GM21723 (cell line): Measurements from ENCODE around the gene SETD3.

Experiments used
- ATAC-seq: cut with Tn5 transposase; IDR thresholded peaks from one replicate; pipeline ENCODE4 v1.9.1; 2021; ENCODE audit warnings: mild to moderate bottlenecking, moderate library complexity; ENCODE audit not compliant: unreplicated experiment

The SETD3 gene

GRCh38 chr14:99401211-99401610 is 79.4 kb downstream of the SETD3 start:
- no peak for ATAC-seq

- no peak for ATAC-seq
These were observed 83.0 kb downstream of the SETD3 start for GRCh38 chr14:99397698-99398097.

DNA sequence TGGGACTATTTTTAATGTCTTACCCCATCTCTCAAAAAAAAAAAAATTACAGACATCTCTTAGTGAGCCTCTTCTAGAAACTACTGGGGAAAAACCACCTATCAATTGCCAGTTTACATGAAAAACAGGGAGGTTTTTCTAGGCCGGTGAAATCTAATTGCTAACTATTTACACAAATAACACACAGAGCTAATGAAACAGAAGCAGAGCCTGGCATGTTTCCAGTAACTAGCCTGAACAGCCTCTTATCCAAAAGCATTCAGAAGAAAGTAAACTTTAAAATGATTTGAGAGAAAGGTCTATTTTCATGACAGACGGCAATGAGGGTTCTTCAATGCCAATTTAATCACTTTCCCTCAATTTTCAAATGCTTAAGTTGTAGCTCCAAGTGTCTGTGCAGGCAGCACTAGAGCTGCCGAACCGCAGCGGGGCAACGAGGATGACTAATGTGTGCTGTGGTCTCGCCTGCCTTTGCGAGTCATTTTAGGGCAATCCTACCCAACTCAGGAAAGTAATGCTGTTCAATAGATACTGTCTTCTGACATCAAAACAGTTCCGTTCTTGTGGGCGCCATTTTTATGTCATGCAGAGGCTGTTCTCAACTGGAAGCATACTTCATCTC is 84.6 kb downstream of the SETD3 start:
- no peak for ATAC-seq

DNA sequence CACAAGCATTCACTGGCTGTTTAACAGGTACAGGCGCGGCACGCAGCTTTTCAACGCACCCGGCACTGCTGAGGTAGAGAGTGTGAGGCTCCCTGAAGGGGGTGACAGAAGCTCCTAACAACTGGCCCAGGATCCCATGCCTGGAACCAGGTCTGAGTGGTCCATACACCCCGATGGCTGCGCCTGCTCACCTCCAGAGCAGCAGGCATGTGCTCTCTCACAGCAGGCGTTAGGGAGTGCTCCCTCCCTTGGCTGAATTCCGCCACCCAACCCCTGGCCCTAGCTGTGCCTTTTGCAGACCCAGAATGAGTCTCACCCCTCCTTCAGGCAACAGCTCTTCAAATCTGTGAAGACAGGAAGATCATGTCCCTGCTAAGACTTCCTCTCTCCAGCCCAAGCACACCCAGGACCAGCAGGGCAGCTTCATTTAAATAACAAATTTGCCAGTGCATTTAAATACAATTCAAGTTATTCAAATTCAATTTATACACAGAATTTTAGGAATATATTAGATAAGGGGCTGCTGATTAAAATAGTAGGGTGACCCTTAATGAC is 86.0 kb downstream of the SETD3 start:
- no peak for ATAC-seq

DNA sequence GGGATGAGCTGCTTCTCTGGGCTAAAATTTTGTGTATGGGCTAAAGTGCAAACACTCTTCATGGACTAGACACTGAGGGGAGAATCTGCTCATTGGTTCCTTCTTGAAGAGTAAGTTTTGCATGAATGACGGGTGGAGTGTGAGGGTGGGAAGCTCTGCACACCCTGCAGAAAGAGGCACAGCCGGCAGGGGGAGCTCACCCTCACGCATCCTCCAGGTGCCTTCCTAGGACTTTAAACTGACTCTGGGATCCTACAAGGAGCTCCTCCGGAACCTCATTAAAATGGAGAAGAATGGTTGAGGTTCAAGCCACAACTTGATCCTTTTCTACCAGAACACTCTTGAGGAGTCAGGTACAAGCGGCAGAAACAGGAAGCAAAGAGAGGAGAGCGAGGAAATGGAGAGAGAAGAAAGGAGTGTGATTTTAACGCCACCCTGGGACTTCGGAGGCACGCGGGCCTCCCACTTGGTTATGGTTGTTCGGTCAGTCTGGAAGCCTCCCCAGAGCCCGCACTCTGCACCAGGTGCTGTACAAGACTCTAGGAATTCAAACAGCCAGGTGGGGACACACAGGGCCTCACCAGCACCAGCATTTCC is 87.5 kb downstream of the SETD3 start:
- peak; percentile 54 for ATAC-seq

DNA sequence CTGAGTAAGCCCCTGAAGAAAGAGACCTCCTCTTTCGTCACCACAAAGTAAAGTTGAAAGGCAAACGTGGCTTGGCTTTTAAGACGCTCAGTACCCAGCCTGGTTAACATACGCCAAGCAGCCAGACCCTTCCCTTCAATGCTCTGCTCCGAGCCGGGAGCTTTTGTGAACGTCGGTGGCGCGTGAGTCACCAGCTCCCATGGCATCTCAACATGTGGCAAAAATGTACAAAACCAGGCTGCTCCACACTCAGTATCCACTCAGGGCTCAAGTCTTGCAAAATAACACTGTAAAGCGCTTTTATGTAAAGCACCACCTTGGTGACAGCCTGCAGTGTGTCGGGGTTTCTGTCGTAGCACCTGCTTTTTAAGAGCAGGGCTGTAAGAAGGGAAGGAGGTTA is 89.0 kb downstream of the SETD3 start:
- ATAC-seq, result no peak

DNA sequence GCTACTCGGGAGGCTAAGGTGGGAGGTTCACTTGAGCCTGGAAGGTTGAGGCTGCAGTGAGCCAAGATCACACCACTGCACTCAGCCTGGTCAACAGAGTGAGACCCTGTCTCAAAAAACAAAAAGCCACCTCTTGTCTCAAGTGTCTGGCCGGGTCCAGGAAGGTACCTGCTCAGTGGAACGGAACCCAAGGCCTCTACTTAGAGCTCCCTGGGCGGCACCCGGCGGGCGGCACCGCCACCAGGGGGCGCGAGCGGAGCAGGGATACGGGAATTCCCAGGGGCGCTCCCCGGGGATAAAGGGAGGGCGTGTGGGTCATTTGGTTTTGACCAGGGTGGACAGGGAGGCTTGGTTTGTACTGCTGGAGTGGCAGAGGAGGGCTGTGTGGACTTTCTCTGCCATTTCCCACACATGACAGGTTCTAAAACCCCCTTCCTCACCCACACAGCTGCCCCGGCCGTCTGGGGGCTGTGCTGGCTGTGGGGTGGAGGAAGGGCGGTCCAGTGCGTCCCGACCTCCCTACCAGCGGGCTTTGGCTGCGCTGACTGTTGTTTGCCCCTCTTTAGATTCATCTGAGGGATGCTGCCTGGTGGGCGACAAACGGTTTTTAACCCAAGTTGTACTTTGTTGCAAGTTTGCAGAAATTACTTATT is 91.4 kb downstream of the SETD3 start:
- ATAC-seq, result peak; percentile 68

DNA sequence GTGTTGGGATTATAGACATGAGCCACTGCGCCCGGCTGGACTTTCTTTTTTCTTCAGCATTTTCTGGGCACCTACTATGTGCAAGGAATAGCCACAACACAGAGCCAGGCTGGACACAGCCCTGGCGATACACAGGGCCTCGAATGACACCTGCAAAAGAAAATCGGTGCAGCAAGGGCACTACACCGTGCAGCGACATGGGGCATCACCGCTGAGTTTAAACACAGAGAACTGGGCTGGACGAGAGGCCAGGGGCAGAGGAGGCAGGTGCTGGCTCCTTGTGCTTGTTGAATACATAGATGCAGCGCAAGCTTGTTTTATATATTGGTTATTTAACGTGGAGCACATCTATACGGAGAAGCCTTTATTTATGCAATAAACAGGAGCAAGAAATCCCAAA is 92.4 kb downstream of the SETD3 start:
- no peak for ATAC-seq

GRCh38 chr14:99387880-99388279 is 92.8 kb downstream of the SETD3 start:
- ATAC-seq, result no peak

DNA sequence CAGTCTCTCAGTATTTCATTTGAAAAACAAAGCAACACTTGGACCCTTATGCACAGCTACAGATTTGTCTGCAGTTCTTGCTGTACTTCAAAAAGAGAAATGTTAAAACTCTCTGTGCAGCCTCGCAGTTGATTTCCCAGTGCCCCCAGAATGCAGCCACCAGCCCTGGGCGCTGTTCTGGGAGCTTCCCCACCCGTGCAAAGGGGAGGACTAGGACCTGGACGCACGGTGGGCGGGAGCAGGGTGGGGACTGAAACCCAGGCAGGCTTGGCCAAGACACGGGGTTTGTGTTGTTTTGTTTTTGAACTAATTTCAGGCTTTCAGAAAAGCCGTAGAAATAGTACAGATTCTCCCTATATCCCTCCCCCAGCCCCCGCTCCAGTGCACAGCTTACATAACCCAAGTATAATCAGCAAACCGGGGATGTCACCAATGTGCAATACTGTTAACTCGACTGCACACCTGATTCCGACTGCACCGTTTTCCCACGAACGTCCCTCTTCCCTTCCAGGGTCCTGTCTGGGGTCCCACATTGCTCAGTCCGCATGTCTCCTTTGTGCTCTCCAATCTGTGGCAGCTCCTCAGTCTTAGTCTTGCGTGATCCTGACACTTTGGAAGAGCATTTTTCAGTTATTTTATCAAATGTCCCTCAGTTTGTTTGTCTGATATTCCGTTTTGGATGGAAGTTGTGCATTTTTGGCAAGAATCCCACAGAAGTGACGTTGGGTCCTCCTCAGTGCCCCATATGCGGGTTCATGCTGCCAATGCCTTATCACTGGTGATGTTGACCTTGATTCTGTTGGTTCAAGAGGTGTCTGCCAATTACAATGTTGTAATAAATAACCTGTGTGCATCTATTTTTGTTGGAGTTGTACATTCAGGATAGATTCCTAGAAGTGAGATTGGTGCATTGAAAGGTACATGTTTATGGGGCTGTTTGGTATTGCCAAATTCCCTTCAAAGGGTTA is 95.9 kb downstream of the SETD3 start:
- ATAC-seq, result no peak

- ATAC-seq, result no peak
These were observed 96.9 kb downstream of the SETD3 start for GRCh38 chr14:99383472-99384449.

DNA sequence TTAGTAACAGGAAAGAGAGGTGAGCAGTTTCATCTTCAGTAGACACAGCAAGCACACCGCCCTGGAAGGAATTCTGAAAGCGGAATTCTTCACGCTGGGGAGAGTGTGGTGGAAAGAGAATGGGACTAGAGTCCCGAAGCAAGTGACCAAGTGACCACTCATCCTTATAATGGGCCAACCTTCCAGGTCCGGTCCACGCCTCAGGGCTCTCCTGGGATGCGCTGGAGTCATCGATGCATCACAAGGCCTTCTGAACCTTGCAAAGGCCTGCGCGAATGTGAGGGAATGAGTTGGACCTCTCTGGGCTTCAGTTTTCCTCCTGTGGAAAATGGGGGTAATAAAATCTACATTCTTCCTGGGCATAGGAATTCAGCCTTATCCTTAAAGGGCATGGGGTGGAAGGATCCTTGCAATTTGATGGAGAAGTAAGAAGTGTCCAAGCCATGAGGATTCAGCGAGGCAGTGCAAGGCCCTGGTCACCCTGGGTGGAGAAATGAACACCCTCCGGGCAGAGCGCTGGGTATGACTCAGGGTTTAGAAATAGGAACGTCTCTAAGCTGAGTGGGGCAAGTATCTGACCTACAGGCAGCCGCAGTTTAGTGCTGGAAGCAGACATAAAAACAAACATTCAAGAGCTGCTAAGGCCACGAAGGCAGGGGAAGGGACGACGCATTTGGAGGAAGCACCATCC is 97.7 kb downstream of the SETD3 start:
- no peak for ATAC-seq

DNA sequence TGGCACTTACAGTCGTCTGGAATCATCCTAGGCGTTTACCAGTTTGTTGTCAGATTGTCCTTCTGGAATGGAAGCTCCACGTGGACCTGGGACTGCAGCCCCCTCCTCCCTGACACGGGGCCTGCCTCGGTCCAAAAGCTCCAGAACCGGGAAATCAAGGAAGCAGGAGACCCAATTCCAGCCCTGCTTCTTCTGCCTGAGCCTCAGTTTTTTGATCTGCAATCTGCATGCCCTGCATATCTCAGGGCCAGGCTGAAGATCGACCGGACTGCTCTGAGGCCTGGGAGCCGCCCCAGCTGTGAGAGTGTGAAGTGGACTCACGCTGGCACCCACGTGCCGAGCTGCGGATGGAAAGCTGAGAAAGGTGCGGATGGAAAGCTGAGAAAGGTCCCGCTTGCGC is 98.6 kb downstream of the SETD3 start:
- ATAC-seq, result no peak

DNA sequence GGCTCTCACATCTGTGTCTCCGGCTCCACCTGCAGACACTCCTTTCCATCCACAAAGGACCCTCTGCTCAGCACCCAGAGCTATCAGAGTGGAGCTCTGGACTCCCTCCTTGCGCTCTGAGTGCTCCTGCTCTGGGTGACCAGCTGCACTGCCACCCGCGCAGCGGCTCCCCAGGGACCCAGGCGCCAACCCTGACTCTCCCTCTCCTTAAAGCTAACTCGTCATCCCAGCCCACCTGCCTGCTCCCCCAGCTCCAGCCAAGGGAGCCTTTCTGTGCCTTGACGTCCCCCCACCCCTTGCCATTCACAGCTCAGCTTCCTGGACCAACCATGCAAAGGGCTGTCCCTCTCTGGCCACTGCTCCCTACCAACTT is 99.0 kb downstream of the SETD3 start:
- no peak for ATAC-seq

GRCh38 chr14:99380991-99381687 is 99.5 kb downstream of the SETD3 start:
- no peak for ATAC-seq

DNA sequence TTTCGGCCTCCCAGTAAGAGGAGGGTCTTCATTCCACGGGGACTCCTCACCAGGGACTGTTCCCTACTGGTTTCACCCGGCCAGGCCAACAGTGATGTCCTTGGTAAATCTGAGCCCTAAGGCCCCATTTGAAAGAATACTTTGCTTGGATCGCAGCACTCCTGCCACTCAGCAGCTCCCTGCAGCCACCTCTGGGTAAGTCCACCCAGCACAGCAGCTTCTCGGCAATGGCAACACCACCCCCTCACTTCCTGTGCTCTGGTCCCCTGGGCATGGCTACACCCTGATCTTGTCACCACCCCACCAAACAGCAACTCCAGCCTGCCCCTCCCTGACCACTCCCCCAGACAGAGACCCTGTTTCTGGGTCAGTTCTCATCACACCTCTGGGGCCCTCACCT is 100.3 kb downstream of the SETD3 start:
- ATAC-seq, result no peak

GRCh38 chr14:99378782-99379214 is 101.9 kb downstream of the SETD3 start:
- ATAC-seq, result no peak

DNA sequence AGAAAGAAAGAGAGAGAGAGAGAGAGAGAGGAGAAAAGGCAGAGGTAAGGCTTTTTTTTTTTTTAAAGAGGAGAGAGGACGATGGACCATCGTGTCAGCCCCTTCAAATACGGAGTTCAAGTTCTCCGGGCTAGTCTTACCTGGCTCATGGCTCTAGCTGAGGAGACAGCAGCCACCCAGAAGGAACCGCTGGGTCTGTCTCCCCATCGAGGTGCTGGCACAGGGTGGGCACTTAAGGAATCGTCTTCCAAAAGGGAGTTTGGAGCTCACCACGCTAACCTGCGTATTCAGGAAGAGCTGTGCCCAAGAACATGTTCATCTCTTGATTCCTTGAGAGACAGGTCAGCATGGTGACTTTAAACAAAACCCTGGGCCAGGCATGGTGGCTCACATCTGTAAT is 102.7 kb downstream of the SETD3 start:
- no peak for ATAC-seq

GRCh38 chr14:99374964-99375363 is 105.7 kb downstream of the SETD3 start:
- no peak for ATAC-seq
